Measurements from ENCODE around the gene BPIFB2. TPM values are rescaled to one million over a fixed set of nuclear protein-coding genes. Genes with fewer than 3 reads are reported as not detected.

The BPIFB2 gene
- total and polyA plus RNA-seq, 2 donors (not counting 3 experiments of a cell fraction or from before 2014, with no cell fraction given) = not detected

- Histone ChIP-seq H3K9ac (replicated peaks; ENCODE audit: extremely low read depth, insufficient read depth, low read length) (no peak overlapping the region), H3K79me2 (ENCODE audit: control insufficient read depth, insufficient read depth, low read length) (no peaks in the 10 kb centered on the region), H3K4me2 (ENCODE audit: insufficient read depth, low read length) (no peak overlapping the region), H2AFZ (ENCODE audit: low read depth, low read length) (no peak overlapping the region), H3K9me1 (replicated peaks; ENCODE audit: control insufficient read depth, extremely low read depth, insufficient read depth, low read length) (no peaks in the 10 kb centered on the region), H3K27ac (ENCODE audit: insufficient read depth, low read depth, low read length) (no peak overlapping the region), H3K4me3 (replicated peaks in 1 of 3; ENCODE audit: insufficient read depth in 1 of 3, low read depth in 1 of 3, low read length in 3 of 3) (no peak overlapping the region), H3K4me1 (ENCODE audit: control insufficient read depth, extremely low read depth, insufficient read depth, low read length) (no peaks in the 10 kb centered on the region), H4K20me1 (replicated peaks; ENCODE audit: control insufficient read depth, extremely low read depth, insufficient read depth, low read length) (no peaks in the 10 kb centered on the region), H3K36me3 (ENCODE audit: control insufficient read depth in 2 of 2, extremely low read depth in 1 of 2, insufficient read depth in 2 of 2, low read length in 2 of 2) (no peaks in the 10 kb centered on the region), H3K9me3 (replicated peaks; ENCODE audit: control insufficient read depth, insufficient read depth, low read length) (no peaks in the 10 kb centered on the region), H3K27me3 (ENCODE audit: control insufficient read depth in 2 of 2, insufficient read depth in 2 of 2, low read length in 2 of 2) (no peaks in the 10 kb centered on the region)
- TF ChIP-seq POLR2AphosphoS5 (IDR thresholded peaks at IDR 0.05; ENCODE audit: insufficient read depth, low read depth, low read length) (no peak), GATA2 (IDR thresholded peaks at IDR 0.05; ENCODE audit: insufficient read depth, insufficient read length, low read depth, low read length) (no peak), EZH2 (IDR thresholded peaks at IDR 0.05; ENCODE audit: borderline replicate concordance, low read depth, low read length, severe bottlenecking) (no peak), FOS (IDR thresholded peaks at IDR 0.05; ENCODE audit: borderline replicate concordance, insufficient read depth, low read length) (no peak), POLR2A (IDR thresholded peaks at IDR 0.05; ENCODE audit: low read depth, low read length) (no peak)
- TF ChIP-seq, protein P1, sequence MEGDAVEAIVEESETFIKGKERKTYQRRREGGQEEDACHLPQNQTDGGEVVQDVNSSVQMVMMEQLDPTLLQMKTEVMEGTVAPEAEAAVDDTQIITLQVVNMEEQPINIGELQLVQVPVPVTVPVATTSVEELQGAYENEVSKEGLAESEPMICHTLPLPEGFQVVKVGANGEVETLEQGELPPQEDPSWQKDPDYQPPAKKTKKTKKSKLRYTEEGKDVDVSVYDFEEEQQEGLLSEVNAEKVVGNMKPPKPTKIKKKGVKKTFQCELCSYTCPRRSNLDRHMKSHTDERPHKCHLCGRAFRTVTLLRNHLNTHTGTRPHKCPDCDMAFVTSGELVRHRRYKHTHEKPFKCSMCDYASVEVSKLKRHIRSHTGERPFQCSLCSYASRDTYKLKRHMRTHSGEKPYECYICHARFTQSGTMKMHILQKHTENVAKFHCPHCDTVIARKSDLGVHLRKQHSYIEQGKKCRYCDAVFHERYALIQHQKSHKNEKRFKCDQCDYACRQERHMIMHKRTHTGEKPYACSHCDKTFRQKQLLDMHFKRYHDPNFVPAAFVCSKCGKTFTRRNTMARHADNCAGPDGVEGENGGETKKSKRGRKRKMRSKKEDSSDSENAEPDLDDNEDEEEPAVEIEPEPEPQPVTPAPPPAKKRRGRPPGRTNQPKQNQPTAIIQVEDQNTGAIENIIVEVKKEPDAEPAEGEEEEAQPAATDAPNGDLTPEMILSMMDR (IDR thresholded peaks at IDR 0.05; ENCODE audit: extremely low read depth in 1 of 2, insufficient read depth in 1 of 2, low read depth in 1 of 2, low read length in 2 of 2) = no peak
- TF ChIP-seq, protein P2, sequence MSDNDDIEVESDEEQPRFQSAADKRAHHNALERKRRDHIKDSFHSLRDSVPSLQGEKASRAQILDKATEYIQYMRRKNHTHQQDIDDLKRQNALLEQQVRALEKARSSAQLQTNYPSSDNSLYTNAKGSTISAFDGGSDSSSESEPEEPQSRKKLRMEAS (IDR thresholded peaks at IDR 0.05; ENCODE audit: insufficient read depth, insufficient read length) = no peak
- FAIRE-seq = no peak
- ChIA-PET POLR2A (no interaction called here), CTCF (no interaction called here)
- BruUV-seq (replicated peaks) = no TSS peak
- intact Hi-C loops (cut with micrococcal nuclease) = no loop called here
- no peak for DNase-seq (ENCODE audit: low read depth, low spot score)
- dilution Hi-C loops (cut with MboI; ENCODE audit: extremely low pct_ligation_motif_present, low sequenced_read_pairs) = no loop called here
Measured at GRCh38 chr20:33027769-33028751, 20.6 kb downstream of the BPIFB2 start.

Data from endothelial cell of umbilical vein (primary cell).